ENCODE data around the gene MED13L. TPM values are rescaled to one million over a fixed set of nuclear protein-coding genes. Genes with fewer than 3 reads are reported as not detected.

Gene MED13L
- total RNA-seq, 2 donors from 2014 or later, result 88.9 to 140 TPM

- Histone ChIP-seq H3K4me3 (no peak overlapping the region), H3K36me3 (no peaks in the 10 kb centered on the region), H3K4me1 (replicated peaks) (no peaks in the 10 kb centered on the region), H3K9me3 (no peaks in the 10 kb centered on the region), H3K27me3 (replicated peaks; ENCODE audit: insufficient read depth) (no peaks in the 10 kb centered on the region), H3K27ac (no peak overlapping the region)
- no peak for DNase-seq (ENCODE audit: low spot score)
- 96% methylated on average over 8 of the region's 8 CpGs for WGBS
- TF ChIP-seq POLR2AphosphoS5 (IDR thresholded peaks at IDR 0.05), result no peak
- TF ChIP-seq POLR2A (IDR thresholded peaks at IDR 0.05), result no peak
- TF ChIP-seq CTCF (IDR thresholded peaks at IDR 0.05), result no peak
- intact Hi-C loops (cut with DNase I), result no loop called here
Observed at GRCh38 chr12:115944392-115944742, 333.1 kb downstream of the MED13L start.

DNA sequence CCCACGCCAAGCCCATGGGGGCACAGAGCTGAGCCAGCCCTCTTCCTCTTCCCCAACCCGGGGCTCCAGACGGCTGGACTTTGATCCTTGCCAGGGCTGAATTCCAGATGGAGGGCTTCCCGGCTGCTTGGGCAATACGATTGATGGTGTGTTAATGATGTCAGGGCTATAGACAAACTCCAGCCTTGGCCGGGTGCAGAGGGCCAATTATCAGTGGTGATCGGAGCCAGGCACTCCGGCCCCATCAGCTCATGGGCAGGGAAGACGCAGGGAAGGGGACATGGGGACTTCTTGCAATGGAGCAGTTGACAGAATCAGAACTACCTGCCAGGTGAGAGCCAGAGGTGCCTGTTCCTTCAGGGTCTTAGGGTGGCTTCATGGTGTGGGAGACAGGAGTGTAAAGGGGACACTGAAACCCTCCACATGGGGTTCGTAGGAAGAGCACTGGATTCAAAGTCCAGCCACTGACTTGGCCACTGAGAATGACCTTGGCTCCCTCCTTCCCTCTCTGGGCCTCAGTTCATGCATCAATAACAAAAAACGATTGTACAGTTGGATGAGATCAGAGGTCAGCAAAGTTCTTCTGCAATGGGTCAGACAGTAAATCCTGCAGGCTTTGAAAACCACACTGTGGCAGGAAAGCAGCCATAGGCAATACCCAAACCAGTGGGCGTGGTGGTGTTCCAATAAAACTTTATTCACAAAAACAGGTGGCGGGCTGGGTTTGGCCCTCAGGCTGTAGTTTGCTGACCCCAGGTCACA is 333.7 kb downstream of the MED13L start:
- H3K27ac ChIP-seq, result no peak overlapping the region
- no peaks in the 10 kb centered on the region for H3K36me3 ChIP-seq
- TF ChIP-seq POLR2A (IDR thresholded peaks at IDR 0.05) (no peak), CTCF (IDR thresholded peaks at IDR 0.05) (no peak), POLR2AphosphoS5 (IDR thresholded peaks at IDR 0.05) (no peak)
- no peak overlapping the region for H3K4me3 ChIP-seq
- intact Hi-C loops (cut with DNase I), result no loop called here
- 63% methylated on average over 13 of the region's 13 CpGs for WGBS
- H3K4me1 ChIP-seq (replicated peaks), result no peaks in the 10 kb centered on the region
- H3K9me3 ChIP-seq, result no peaks in the 10 kb centered on the region
- no peaks in the 10 kb centered on the region for H3K27me3 ChIP-seq (replicated peaks; ENCODE audit: insufficient read depth)
- DNase-seq (ENCODE audit: low spot score), result no peak

DNA sequence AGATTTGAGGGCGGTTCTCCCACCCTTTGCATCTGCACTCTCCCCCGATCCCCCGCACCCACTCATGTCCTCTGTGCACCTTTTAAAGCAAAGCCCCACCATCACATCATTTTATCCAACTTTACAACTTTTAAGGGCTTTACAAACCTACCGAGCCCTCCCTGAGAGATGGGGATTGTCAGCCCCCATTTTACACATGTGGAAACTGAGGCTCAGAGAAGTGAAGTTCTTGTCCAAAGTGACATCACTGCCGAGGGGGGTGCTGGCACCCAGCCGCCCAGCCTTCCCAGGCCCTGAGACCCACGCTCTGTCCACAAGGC is 334.2 kb downstream of the MED13L start:
- no peaks in the 10 kb centered on the region for H3K9me3 ChIP-seq
- no peaks in the 10 kb centered on the region for H3K27me3 ChIP-seq (replicated peaks; ENCODE audit: insufficient read depth)
- no peak for DNase-seq (ENCODE audit: low spot score)
- no peak overlapping the region for H3K4me3 ChIP-seq
- no peak overlapping the region for H3K27ac ChIP-seq
- TF ChIP-seq CTCF (IDR thresholded peaks at IDR 0.05), result no peak
- no peak for TF ChIP-seq POLR2AphosphoS5 (IDR thresholded peaks at IDR 0.05)
- TF ChIP-seq POLR2A (IDR thresholded peaks at IDR 0.05), result no peak
- intact Hi-C loops (cut with DNase I), result no loop called here
- WGBS, result 85% methylated on average over 7 of the region's 7 CpGs
- no peaks in the 10 kb centered on the region for H3K36me3 ChIP-seq
- no peaks in the 10 kb centered on the region for H3K4me1 ChIP-seq (replicated peaks)

DNA sequence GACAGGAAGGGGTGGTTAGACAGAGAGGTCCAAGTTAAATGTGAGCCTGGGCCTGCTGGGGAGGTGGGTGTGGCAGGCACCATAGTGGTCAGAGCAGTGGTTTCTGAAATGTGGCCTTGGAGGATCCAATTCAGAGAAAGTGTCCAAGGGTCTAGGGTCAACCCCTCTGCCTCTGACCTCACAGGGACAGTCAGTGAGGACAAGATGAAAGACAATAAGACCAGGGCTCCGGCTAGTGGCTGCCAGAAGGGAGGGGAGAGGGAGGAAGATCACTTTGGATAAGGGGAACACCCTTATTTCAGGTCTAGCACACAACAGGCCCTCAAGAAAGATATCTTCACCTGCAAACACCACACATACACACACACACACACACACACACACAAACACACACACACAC is 335.1 kb downstream of the MED13L start:
- Histone ChIP-seq H3K27me3 (replicated peaks; ENCODE audit: insufficient read depth) (no peaks in the 10 kb centered on the region), H3K4me1 (replicated peaks) (no peaks in the 10 kb centered on the region), H3K36me3 (no peaks in the 10 kb centered on the region), H3K27ac (no peak overlapping the region), H3K9me3 (no peaks in the 10 kb centered on the region), H3K4me3 (no peak overlapping the region)
- DNase-seq (ENCODE audit: low spot score), result no peak
- WGBS, result 100% methylated on average over 1 of the region's 1 CpG
- intact Hi-C loops (cut with DNase I), result no loop called here
- TF ChIP-seq POLR2AphosphoS5 (IDR thresholded peaks at IDR 0.05) (no peak), POLR2A (IDR thresholded peaks at IDR 0.05) (no peak), CTCF (IDR thresholded peaks at IDR 0.05) (no peak)

GRCh38 chr12:115941362-115941761 is 336.1 kb downstream of the MED13L start:
- Histone ChIP-seq H3K36me3 (no peaks in the 10 kb centered on the region), H3K9me3 (no peaks in the 10 kb centered on the region), H3K27me3 (replicated peaks; ENCODE audit: insufficient read depth) (no peaks in the 10 kb centered on the region), H3K4me1 (replicated peaks) (no peaks in the 10 kb centered on the region), H3K4me3 (no peak overlapping the region), H3K27ac (no peak overlapping the region)
- intact Hi-C loops (cut with DNase I), result no loop called here
- WGBS, result 91% methylated on average over 5 of the region's 5 CpGs
- DNase-seq (ENCODE audit: low spot score), result no peak
- TF ChIP-seq POLR2AphosphoS5 (IDR thresholded peaks at IDR 0.05) (no peak), CTCF (IDR thresholded peaks at IDR 0.05) (no peak), POLR2A (IDR thresholded peaks at IDR 0.05) (no peak)
